Mesothelial cell of epicardium (in vitro differentiated cells): ENCODE data around the gene PNPLA4. TPM values are rescaled to one million over a fixed set of nuclear protein-coding genes. Genes with fewer than 3 reads are reported as not detected.

ENCODE experiments used
- DNase-seq, 2 experiments: peaks; one replicate each; pipeline ENCODE4 v3.0.0; 2021; ENCODE audit warnings: low spot score in 2 of 2; ENCODE audit not compliant: unreplicated experiment in 2 of 2
- H3K27ac Mint-ChIP-seq: 2 replicates; pipeline ENCODE4 v1.8.0; 2021; ENCODE audit warnings: mixed read lengths
- H3K27me3 Mint-ChIP-seq: 2 replicates; pipeline ENCODE4 v1.8.0; 2021; ENCODE audit warnings: low read depth, mixed read lengths
- H3K36me3 Mint-ChIP-seq: 2 replicates; pipeline ENCODE4 v1.8.0; 2021; ENCODE audit warnings: mixed read lengths
- H3K4me1 Mint-ChIP-seq: 2 replicates; pipeline ENCODE4 v1.8.0; 2021; ENCODE audit warnings: mixed read lengths
- H3K4me3 Mint-ChIP-seq: 2 replicates; pipeline ENCODE4 v1.8.0; 2021; ENCODE audit warnings: mild to moderate bottlenecking, moderate library complexity, mixed read lengths
- H3K9me3 Mint-ChIP-seq: 2 replicates; pipeline ENCODE4 v1.8.0; 2021; ENCODE audit warnings: mixed read lengths
- total RNA-seq: library from RNA; stranded (reverse); gene quantifications from 3 replicates; pipeline ENCODE4 v1.2.1, GENCODE V29; 2021
- TF ChIP-seq, protein P1 (sequence below): fragments of 200-600 bp; sonication (generic); IDR thresholded peaks from one replicate; pipeline ENCODE4 v1.5.0; 2021; ENCODE audit warnings: antibody characterized with exemption; ENCODE audit not compliant: unreplicated experiment

Gene PNPLA4, protein sequence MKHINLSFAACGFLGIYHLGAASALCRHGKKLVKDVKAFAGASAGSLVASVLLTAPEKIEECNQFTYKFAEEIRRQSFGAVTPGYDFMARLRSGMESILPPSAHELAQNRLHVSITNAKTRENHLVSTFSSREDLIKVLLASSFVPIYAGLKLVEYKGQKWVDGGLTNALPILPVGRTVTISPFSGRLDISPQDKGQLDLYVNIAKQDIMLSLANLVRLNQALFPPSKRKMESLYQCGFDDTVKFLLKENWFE
- total RNA-seq: 16.5 to 20.2 TPM (median 17.0 TPM) in 3 replicates

DNA sequence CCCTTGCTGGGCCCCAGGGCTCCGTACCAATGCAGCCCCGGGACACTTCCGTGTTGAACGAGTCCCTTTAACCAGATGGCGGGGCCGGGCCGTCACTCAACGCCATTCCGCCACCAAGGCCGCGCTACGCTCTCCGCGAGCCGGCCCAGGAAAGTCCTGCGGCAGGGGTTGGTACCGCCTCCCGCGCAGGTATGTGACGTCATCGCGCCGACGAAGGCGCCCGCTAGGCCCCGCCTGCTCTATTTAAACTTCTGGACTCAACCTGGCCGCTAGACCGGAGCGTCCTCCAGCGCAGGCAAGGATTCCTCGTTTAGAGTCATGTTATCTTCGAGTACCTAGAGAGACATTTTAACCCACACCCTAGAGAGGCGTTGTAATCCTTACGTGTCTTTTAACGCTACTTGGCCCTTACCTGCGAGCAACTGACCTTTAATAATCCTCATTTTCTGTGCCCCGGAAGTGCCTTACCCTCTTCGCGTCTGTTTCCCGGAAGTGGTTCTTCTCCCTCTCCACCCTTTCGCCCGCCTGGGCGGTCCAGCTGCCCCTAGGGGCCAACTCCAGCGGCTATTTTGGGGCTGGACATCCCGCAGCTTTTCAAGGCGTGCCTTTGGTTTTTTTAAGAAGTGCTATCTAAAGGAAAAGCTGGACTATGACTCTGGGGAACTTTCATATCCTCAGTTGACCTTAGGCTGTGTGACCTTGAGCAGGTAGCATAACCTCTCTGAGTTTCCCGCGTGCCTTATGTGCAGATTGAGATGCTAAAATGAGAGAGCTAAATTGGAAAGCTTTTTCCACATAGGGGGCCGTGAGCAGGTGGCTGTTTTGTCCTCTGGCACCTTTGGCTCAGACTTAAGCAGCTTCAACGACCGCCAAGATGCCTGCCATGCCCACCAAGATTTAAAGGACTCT is at the start of gene PNPLA4:
TSS of gene PNPLA4 (minus strand) at position 155 of the 909 bp plus-strand sequence. CDS start 1,294 bp downstream, outside the sequence.
- Mint-ChIP-seq H3K4me3 (peak within 1 kb of the TSS; percentile 87), H3K9me3 (no peaks in the 10 kb centered on the region), H3K27ac (peak within 1 kb of the TSS; percentile 98), H3K36me3 (no peaks in the 10 kb centered on the region), H3K27me3 (peaks cover 9% of the 10 kb centered on the region), H3K4me1 (peaks cover 11% of the 10 kb centered on the region)
- TF ChIP-seq, protein P1, sequence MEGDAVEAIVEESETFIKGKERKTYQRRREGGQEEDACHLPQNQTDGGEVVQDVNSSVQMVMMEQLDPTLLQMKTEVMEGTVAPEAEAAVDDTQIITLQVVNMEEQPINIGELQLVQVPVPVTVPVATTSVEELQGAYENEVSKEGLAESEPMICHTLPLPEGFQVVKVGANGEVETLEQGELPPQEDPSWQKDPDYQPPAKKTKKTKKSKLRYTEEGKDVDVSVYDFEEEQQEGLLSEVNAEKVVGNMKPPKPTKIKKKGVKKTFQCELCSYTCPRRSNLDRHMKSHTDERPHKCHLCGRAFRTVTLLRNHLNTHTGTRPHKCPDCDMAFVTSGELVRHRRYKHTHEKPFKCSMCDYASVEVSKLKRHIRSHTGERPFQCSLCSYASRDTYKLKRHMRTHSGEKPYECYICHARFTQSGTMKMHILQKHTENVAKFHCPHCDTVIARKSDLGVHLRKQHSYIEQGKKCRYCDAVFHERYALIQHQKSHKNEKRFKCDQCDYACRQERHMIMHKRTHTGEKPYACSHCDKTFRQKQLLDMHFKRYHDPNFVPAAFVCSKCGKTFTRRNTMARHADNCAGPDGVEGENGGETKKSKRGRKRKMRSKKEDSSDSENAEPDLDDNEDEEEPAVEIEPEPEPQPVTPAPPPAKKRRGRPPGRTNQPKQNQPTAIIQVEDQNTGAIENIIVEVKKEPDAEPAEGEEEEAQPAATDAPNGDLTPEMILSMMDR: no peak
- DNase-seq: peak; percentile 66 to 83

DNA sequence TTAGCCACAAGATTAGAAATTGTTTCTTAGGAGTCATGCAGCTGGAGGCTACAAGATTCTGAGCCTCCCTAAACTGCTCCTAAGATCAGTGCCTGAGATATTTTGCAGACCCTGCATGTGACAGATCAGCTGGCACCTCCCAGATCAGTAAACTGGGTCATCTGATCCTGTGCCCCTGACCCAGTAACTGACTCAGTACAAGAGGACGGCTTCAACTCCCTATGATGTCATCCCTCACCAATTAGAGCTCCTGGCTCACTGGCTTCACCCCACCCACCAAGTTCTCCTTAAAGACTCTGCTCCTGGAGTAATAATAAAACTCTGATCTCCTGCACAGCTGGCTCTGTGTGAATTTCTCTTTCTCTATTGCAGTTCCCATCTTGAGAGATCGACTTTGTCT is 45.4 kb upstream of the PNPLA4 start:
- H3K36me3 Mint-ChIP-seq: no peaks in the 10 kb centered on the region
- H3K9me3 Mint-ChIP-seq: peaks cover 14% of the 10 kb centered on the region
- no peak overlapping the region for H3K27ac Mint-ChIP-seq
- no peaks in the 10 kb centered on the region for H3K4me1 Mint-ChIP-seq
- no peak overlapping the region for H3K4me3 Mint-ChIP-seq
- no peaks in the 10 kb centered on the region for H3K27me3 Mint-ChIP-seq
- TF ChIP-seq, protein P1: no peak
- DNase-seq: no peak

DNA sequence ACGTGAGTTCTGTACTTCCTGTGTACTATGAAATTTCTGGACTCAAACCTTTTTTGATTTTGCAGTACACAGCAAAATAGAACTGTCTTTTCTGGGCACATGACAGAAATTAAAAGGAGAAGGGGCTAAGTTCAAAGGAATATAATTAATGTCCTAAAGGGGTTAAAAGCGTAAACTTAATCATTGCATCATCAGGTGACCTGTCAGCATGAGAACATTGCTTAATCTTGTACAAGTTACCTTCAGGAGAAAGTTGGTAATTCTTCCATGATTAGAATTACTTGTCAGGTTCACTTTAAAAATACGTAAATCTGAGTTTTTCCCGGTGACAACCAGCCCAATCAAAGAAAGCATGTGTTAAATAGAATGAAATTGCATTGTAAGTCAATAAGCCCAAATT is 43.2 kb upstream of the PNPLA4 start:
- no peaks in the 10 kb centered on the region for H3K36me3 Mint-ChIP-seq
- H3K4me1 Mint-ChIP-seq: no peaks in the 10 kb centered on the region
- no peak for DNase-seq
- no peak overlapping the region for H3K27ac Mint-ChIP-seq
- H3K27me3 Mint-ChIP-seq: no peaks in the 10 kb centered on the region
- no peak overlapping the region for H3K4me3 Mint-ChIP-seq
- peaks cover 11% of the 10 kb centered on the region for H3K9me3 Mint-ChIP-seq
- TF ChIP-seq, protein P1: no peak

DNA sequence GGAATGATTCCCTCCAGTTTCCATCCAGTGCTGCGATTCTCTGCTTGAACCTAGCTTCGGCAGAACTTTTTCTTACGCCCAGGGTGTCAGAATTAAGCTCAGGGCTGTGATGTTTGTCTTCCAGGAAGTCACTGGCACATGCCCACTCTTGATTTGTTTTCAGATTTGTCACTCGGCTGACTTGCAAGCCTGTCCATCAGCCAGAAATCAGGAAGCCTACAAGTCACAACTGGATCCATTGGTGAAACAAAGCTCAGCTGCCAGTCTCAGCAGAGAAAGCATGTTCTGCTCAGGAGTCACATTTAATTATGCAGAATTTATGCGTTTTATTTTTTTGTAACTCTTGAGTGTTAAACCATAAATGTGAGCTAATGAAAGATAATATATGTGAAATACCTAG is 38.2 kb upstream of the PNPLA4 start:
- H3K36me3 Mint-ChIP-seq: no peaks in the 10 kb centered on the region

DNA sequence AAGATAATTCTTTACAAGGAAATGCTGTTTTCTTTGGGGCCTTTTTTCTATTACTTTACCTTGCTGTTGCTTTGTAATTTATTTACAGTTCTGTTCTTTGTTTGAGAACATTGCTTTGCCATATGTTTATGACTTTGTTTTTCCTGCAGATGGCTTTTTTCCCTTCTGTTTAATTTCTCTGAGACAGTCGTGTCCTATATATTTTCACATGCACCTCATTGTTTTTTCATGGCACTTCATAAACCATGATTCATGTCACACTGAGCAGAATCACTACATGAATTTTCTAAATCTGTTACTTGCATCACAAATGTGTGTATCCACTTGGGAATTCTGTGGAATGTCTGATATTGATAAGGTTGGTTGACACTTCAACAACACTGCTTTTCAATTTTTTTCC is 33.0 kb upstream of the PNPLA4 start:
- Mint-ChIP-seq H3K27ac (no peak overlapping the region), H3K4me3 (no peak overlapping the region), H3K36me3 (peaks cover 4% of the 10 kb centered on the region), H3K27me3 (peaks cover 16% of the 10 kb centered on the region), H3K4me1 (peaks cover 3% of the 10 kb centered on the region), H3K9me3 (peaks cover 16% of the 10 kb centered on the region)
- no peak for DNase-seq
- TF ChIP-seq, protein P1: no peak

More for the DNA sequence above, 38.2 kb upstream of the PNPLA4 start:
- peaks cover 11% of the 10 kb centered on the region for H3K9me3 Mint-ChIP-seq
- no peaks in the 10 kb centered on the region for H3K4me1 Mint-ChIP-seq
- no peak overlapping the region for H3K27ac Mint-ChIP-seq
- H3K27me3 Mint-ChIP-seq: peaks cover 14% of the 10 kb centered on the region
- DNase-seq: no peak
- H3K4me3 Mint-ChIP-seq: no peak overlapping the region
- TF ChIP-seq, protein P1: no peak
